H9 (cell line): ENCODE measurements around the gene SPECC1. TPM values are rescaled to one million over a fixed set of nuclear protein-coding genes. Genes with fewer than 3 reads are reported as not detected.

Experiments
- DNase-seq: peaks from one replicate; pipeline ENCODE4 v3.0.0-alpha.2; 2017
- H2AFZ ChIP-seq: one replicate; pipeline ENCODE4 v1.6.1; 2013; ENCODE audit warnings: mild to moderate bottlenecking, low read length, control low read depth, moderate library complexity
- H2AK5ac ChIP-seq: 2 replicates; pipeline ENCODE4 v1.6.1; 2013; ENCODE audit warnings: low read length, control low read depth, mixed read lengths; ENCODE audit not compliant: insufficient read length
- H2BK120ac ChIP-seq: one replicate; pipeline ENCODE4 v1.6.1; 2013; ENCODE audit warnings: low read depth, mild to moderate bottlenecking, low read length, control low read depth, inconsistent platforms; ENCODE audit not compliant: poor library complexity, severe bottlenecking
- H2BK12ac ChIP-seq: 2 replicates; pipeline ENCODE4 v1.6.1; 2013; ENCODE audit warnings: low read length, control low read depth, mixed read lengths, low read depth; ENCODE audit not compliant: insufficient read length
- H2BK15ac ChIP-seq: 2 replicates; pipeline ENCODE4 v1.6.1; 2013; ENCODE audit warnings: low read depth, low read length, control low read depth
- H2BK20ac ChIP-seq: one replicate; pipeline ENCODE4 v1.6.1; 2013; ENCODE audit warnings: low read depth, mild to moderate bottlenecking, low read length, control low read depth, inconsistent platforms; ENCODE audit not compliant: poor library complexity, severe bottlenecking
- H2BK5ac ChIP-seq: 2 replicates; pipeline ENCODE4 v1.6.1; 2013; ENCODE audit warnings: low read length, control low read depth, mixed read lengths; ENCODE audit not compliant: insufficient read length
- H3K14ac ChIP-seq: 2 replicates; pipeline ENCODE4 v1.6.1; 2013; ENCODE audit warnings: low read length, control low read depth; ENCODE audit not compliant: insufficient read depth
- H3K18ac ChIP-seq: 2 replicates; pipeline ENCODE4 v1.6.1; 2013; ENCODE audit warnings: low read depth, mild to moderate bottlenecking, mixed read lengths, low read length, control low read depth; ENCODE audit not compliant: insufficient read length
- H3K23ac ChIP-seq: 2 replicates; pipeline ENCODE4 v1.6.1; 2013; ENCODE audit warnings: low read length, control low read depth, mixed read lengths, low read depth; ENCODE audit not compliant: insufficient read length
- H3K23me2 ChIP-seq: 2 replicates; pipeline ENCODE4 v1.6.1; 2013; ENCODE audit warnings: low read depth, mild to moderate bottlenecking, mixed read lengths, low read length, control low read depth; ENCODE audit not compliant: insufficient read length, poor library complexity, severe bottlenecking
- H3K27ac ChIP-seq: 2 replicates; pipeline ENCODE4 v1.5.1; 2013; ENCODE audit warnings: low read length, control low read depth, mixed read lengths, low read depth; ENCODE audit not compliant: insufficient read length
- H3K27me3 ChIP-seq: 2 replicates; pipeline ENCODE4 v1.6.1; 2013; ENCODE audit warnings: low read length, control low read depth, inconsistent platforms; ENCODE audit not compliant: insufficient read depth
- H3K4ac ChIP-seq: 2 replicates; pipeline ENCODE4 v1.6.1; 2013; ENCODE audit warnings: low read depth, mild to moderate bottlenecking, control low read depth, inconsistent platforms, low read length, moderate library complexity
- H3K4me1 ChIP-seq: 2 replicates; pipeline ENCODE4 v1.6.1; 2013; ENCODE audit warnings: low read length, control low read depth, inconsistent platforms; ENCODE audit not compliant: insufficient read depth
- H3K4me2 ChIP-seq: 2 replicates; pipeline ENCODE4 v1.6.1; 2013; ENCODE audit warnings: low read length, control low read depth, mixed read lengths; ENCODE audit not compliant: insufficient read length, insufficient read depth
- H3K56ac ChIP-seq: 2 replicates; pipeline ENCODE4 v1.6.1; 2013; ENCODE audit warnings: low read depth, mild to moderate bottlenecking, mixed read lengths, low read length, control low read depth; ENCODE audit not compliant: insufficient read length
- H3K79me1 ChIP-seq: 2 replicates; pipeline ENCODE4 v1.6.1; 2013; ENCODE audit warnings: low read depth, mild to moderate bottlenecking, moderate library complexity, low read length, control low read depth, inconsistent platforms; ENCODE audit not compliant: insufficient read depth, poor library complexity, severe bottlenecking
- H3K79me2 ChIP-seq: 2 replicates; pipeline ENCODE4 v1.6.1; 2013; ENCODE audit warnings: low read length, control low read depth, inconsistent platforms; ENCODE audit not compliant: insufficient read depth
- H3K9ac ChIP-seq: 2 replicates; pipeline ENCODE4 v1.6.1; 2013; ENCODE audit warnings: low read length, control low read depth, mixed read lengths; ENCODE audit not compliant: insufficient read length; ENCODE audit errors: extremely low read depth
- H3K9me3 ChIP-seq: one replicate; pipeline ENCODE4 v1.6.1; 2013; ENCODE audit warnings: low read depth, low read length, inconsistent platforms; ENCODE audit not compliant: control insufficient read depth
- H3T11ph ChIP-seq: one replicate; pipeline ENCODE4 v1.6.1; 2013; ENCODE audit warnings: mild to moderate bottlenecking, low read length, control low read depth, inconsistent platforms
- H4K20me1 ChIP-seq: one replicate; pipeline ENCODE4 v1.6.1; 2013; ENCODE audit not compliant: control insufficient read depth, insufficient read length, insufficient read depth
- H4K5ac ChIP-seq: 2 replicates; pipeline ENCODE4 v1.6.1; 2013; ENCODE audit warnings: low read depth, mild to moderate bottlenecking, mixed read lengths, low read length, control low read depth; ENCODE audit not compliant: insufficient read length
- H4K8ac ChIP-seq: replicated peaks from 2 replicates; pipeline ENCODE4 v1.6.1; 2013; ENCODE audit warnings: low read length, control low read depth, mixed read lengths, low read depth; ENCODE audit not compliant: insufficient read length
- H4K91ac ChIP-seq: 2 replicates; pipeline ENCODE4 v1.6.1; 2013; ENCODE audit warnings: low read depth, mild to moderate bottlenecking, moderate library complexity, mixed read lengths, low read length, control low read depth; ENCODE audit not compliant: insufficient read length
- H3K27ac Mint-ChIP-seq, 3 experiments: 2 replicates in 2 of 3; 3 replicates in 1 of 3; pipeline ENCODE4 v1.8.0; 2020 to 2021; ENCODE audit warnings: mixed read lengths in 3 of 3, mild to moderate bottlenecking in 1 of 3, moderate library complexity in 1 of 3
- H3K27me3 Mint-ChIP-seq: 2 replicates; pipeline ENCODE4 v1.8.0; 2021; ENCODE audit warnings: low read depth, mild to moderate bottlenecking, moderate library complexity, mixed read lengths
- H3K36me3 Mint-ChIP-seq, 3 experiments: 2 replicates in 2 of 3; 3 replicates in 1 of 3; pipeline ENCODE4 v1.8.0; 2020 to 2021; ENCODE audit warnings: low read depth in 3 of 3, mixed read lengths in 3 of 3; ENCODE audit not compliant: insufficient read depth in 1 of 3
- H3K4me1 Mint-ChIP-seq, 2 experiments: 2 replicates each; pipeline ENCODE4 v1.8.0; 2020; ENCODE audit warnings: mixed read lengths in 2 of 2
- H3K4me3 Mint-ChIP-seq, 2 experiments: 2 replicates in 1 of 2; 3 replicates in 1 of 2; pipeline ENCODE4 v1.8.0; 2020 to 2021; ENCODE audit warnings: mild to moderate bottlenecking in 2 of 2, mixed read lengths in 2 of 2, moderate library complexity in 1 of 2
- H3K9me3 Mint-ChIP-seq, 2 experiments: 2 replicates in 1 of 2; 3 replicates in 1 of 2; pipeline ENCODE4 v1.8.0; 2020; ENCODE audit warnings: mild to moderate bottlenecking in 2 of 2, mixed read lengths in 2 of 2, moderate library complexity in 1 of 2
- WGBS: extraction: QIAGEN DNeasy Blood & Tissue Kit; methylation state at CpG from one replicate; pipeline ENCODE4 v1.1.7; 2013; ENCODE audit warnings: missing lambda C conversion rate, low lambda C conversion rate, mixed read lengths; ENCODE audit not compliant: insufficient read length; ENCODE audit errors: extremely low coverage; 5-methylcytosine and 5-hydroxymethylcytosine counted together
- total RNA-seq: library from RNA; stranded (reverse); gene quantifications from 2 replicates; pipeline ENCODE4 v1.2.1, GENCODE V29; 2021
- TF ChIP-seq, protein P1 (sequence below): fragments of 200-600 bp; sonication (generic); conservative IDR thresholded peaks from 3 replicates; pipeline ENCODE4 v1.8.0; 2021; ENCODE audit warnings: antibody characterized with exemption, mild to moderate bottlenecking

The SPECC1 gene
- total RNA-seq, 1 experiment from 2014 or later = 65.7 TPM

- no peak overlapping the region for H3K4me2 ChIP-seq
- peaks cover 0 to 3% of the 10 kb centered on the region in 2 experiments; a peak in 1 of 4 replicates for H3K4me1 Mint-ChIP-seq
- no peak overlapping the region for H3K56ac ChIP-seq
- H3K9me3 Mint-ChIP-seq = no peaks in the 10 kb centered on the region; a peak in 2 of 5 replicates
- H4K5ac ChIP-seq = no peak overlapping the region
- no peak overlapping the region for H3K27ac ChIP-seq
- no peak overlapping the region for H2BK20ac ChIP-seq
- H3K79me1 ChIP-seq = no peaks in the 10 kb centered on the region
- H4K91ac ChIP-seq = no peak overlapping the region
- no peaks in the 10 kb centered on the region for H3K4me1 ChIP-seq
- H2BK12ac ChIP-seq = no peak overlapping the region
- H3K4me3 Mint-ChIP-seq = no peak overlapping the region
- H2AK5ac ChIP-seq = no peak overlapping the region
- DNase-seq = no peak
- H4K8ac ChIP-seq = no peak overlapping the region
- no peak overlapping the region for H2BK15ac ChIP-seq
- no peak overlapping the region for H2BK5ac ChIP-seq
- no peak overlapping the region for H3K18ac ChIP-seq
- no peak overlapping the region for H2BK120ac ChIP-seq
- no peak overlapping the region for H3K14ac ChIP-seq
- no peaks in the 10 kb centered on the region for H4K20me1 ChIP-seq
- no peaks in the 10 kb centered on the region for H3K27me3 ChIP-seq
- no peaks in the 10 kb centered on the region for H3K23me2 ChIP-seq
- no peaks in the 10 kb centered on the region for H3K79me2 ChIP-seq
- H3T11ph ChIP-seq = no peak overlapping the region
- no peaks in the 10 kb centered on the region for H3K9me3 ChIP-seq
- H3K27me3 Mint-ChIP-seq = no peaks in the 10 kb centered on the region
- TF ChIP-seq, protein P1, sequence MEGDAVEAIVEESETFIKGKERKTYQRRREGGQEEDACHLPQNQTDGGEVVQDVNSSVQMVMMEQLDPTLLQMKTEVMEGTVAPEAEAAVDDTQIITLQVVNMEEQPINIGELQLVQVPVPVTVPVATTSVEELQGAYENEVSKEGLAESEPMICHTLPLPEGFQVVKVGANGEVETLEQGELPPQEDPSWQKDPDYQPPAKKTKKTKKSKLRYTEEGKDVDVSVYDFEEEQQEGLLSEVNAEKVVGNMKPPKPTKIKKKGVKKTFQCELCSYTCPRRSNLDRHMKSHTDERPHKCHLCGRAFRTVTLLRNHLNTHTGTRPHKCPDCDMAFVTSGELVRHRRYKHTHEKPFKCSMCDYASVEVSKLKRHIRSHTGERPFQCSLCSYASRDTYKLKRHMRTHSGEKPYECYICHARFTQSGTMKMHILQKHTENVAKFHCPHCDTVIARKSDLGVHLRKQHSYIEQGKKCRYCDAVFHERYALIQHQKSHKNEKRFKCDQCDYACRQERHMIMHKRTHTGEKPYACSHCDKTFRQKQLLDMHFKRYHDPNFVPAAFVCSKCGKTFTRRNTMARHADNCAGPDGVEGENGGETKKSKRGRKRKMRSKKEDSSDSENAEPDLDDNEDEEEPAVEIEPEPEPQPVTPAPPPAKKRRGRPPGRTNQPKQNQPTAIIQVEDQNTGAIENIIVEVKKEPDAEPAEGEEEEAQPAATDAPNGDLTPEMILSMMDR = no peak
- no peak overlapping the region for H3K9ac ChIP-seq
- peaks cover 20 to 36% (median 23%) of the 10 kb centered on the region in 3 experiments for H3K36me3 Mint-ChIP-seq
- WGBS = no CpG with 5 or more reads among the region's 3 CpGs
- H3K23ac ChIP-seq = no peak overlapping the region
- no peak overlapping the region for H2AFZ ChIP-seq
- H3K27ac Mint-ChIP-seq = peak overlapping the region in 1 of 3 experiments; percentile 57; a peak in 1 of 7 replicates
- H3K4ac ChIP-seq = no peak overlapping the region
Observed at GRCh38 chr17:20284022-20284421, 274.9 kb downstream of the SPECC1 start.
